Activated CD8-positive, alpha-beta memory T cell treated with anti-CD3 and anti-CD28 coated beads, Interleukin-2, amount 50 U/mL, for 1 hour (primary cell): ENCODE results near the gene NOX3.
"Not testable (repeated sequence)": the region's sequence is repeated elsewhere in the genome, so short reads cannot be mapped to it uniquely, and the experiment has no call there.

ENCODE experiments used
- DNase-seq: peaks from one replicate; pipeline ENCODE4 v3.0.0-alpha.2; 2020; ENCODE audit errors: extremely low read depth

Gene NOX3, protein sequence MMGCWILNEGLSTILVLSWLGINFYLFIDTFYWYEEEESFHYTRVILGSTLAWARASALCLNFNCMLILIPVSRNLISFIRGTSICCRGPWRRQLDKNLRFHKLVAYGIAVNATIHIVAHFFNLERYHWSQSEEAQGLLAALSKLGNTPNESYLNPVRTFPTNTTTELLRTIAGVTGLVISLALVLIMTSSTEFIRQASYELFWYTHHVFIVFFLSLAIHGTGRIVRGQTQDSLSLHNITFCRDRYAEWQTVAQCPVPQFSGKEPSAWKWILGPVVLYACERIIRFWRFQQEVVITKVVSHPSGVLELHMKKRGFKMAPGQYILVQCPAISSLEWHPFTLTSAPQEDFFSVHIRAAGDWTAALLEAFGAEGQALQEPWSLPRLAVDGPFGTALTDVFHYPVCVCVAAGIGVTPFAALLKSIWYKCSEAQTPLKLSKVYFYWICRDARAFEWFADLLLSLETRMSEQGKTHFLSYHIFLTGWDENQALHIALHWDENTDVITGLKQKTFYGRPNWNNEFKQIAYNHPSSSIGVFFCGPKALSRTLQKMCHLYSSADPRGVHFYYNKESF

DNA sequence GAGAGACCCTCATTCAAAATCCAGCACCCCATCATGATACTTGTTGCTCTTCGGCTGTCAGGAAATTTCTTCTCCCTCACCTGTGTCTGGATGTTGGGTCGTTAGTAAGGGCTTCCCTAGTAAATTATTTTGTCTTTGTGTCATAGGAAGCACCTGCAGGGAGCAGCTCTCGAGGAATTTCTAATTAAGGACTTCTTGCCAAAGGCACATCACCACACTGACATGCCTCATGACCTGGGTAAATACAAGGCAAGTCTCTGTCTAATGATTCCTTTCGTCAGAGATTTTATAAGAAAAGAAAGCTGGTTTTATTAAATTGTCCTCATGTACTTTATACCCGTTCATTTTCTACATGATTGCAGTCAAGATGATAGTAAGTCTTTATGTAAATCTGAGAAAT is at the start of gene NOX3:
TSS of gene NOX3 (minus strand) at position 74 of the 400 bp plus-strand sequence. CDS start at position 35, 39 bp downstream.
- no peak for DNase-seq

DNA sequence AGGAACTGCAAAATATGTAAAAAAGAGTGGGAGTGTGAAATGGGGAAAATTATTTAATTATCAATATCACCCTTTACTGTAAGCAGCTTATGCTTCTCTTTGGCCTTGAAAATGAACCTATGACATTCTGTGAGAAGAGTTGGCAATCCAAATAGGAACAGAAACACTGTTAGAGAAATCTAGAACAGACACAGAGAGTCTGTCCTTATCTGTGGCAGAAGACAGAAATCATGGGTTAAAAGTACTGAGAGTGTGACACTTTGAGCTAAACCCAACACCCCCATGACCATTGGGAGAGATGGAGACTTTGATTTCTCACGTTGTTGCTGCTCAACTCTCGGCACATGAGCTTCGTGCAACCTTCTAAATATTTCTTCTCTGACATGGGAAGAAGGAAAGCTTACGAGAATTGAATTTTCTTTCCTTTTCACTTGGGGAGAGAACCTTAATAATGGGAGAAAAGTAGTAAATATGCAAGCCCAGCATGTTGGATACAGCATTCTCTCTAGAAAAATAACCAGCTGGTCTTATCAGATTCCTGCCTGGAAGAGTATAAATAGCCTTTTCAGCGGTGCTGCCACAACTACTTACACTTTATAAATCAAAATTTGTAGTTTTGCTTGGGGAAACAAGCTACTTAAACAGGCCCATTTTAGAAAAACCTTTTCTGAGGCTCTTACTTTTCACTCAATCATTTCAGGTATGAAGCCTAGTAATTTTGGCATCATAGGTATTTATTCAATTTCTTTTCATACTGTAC is 49.4 kb upstream of the NOX3 start:
- no peak for DNase-seq

DNA sequence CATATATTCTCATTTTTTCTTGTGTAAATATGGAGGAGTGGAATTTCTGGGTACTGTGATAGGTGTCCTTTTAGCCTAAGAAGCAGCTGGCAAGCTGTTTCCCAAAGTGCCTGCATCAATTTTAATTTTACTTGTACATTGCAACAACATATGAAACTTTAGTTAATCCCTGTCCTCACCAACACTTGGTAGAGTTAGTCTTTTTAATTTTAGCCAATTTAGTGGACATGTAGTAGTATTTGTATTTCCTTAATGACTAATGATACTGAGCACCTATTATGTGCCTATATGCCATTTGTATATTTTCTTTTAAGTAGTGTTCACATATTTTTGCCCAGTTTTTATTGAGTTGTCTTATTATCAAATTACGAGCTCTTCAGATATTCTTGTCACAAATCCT is 46.8 kb upstream of the NOX3 start:
- no peak for DNase-seq

GRCh38 chr6:155499574-155499973 is 43.9 kb upstream of the NOX3 start:
- DNase-seq: no peak

- DNase-seq: no peak
Observed at GRCh38 chr6:155498370-155498769, 42.7 kb upstream of the NOX3 start.

DNA sequence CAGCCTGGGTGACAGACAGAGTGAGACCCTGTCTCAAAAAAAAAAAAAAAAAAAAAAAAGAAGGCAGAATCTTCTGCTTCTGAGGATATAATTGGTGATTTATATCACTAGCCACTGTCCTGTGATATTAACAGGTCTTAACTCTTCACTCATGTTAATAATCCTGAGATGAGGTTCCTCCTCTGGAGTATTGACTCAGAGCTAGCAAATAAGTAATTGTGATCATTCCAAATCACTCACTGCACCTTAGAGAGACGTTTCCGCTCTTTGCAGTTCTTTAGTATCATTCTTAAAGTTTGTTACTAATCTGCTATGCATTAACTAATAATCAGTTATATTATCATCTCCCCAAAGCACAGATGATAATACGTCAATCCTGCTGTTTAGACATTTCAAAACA is 41.6 kb upstream of the NOX3 start:
- no peak for DNase-seq

DNA sequence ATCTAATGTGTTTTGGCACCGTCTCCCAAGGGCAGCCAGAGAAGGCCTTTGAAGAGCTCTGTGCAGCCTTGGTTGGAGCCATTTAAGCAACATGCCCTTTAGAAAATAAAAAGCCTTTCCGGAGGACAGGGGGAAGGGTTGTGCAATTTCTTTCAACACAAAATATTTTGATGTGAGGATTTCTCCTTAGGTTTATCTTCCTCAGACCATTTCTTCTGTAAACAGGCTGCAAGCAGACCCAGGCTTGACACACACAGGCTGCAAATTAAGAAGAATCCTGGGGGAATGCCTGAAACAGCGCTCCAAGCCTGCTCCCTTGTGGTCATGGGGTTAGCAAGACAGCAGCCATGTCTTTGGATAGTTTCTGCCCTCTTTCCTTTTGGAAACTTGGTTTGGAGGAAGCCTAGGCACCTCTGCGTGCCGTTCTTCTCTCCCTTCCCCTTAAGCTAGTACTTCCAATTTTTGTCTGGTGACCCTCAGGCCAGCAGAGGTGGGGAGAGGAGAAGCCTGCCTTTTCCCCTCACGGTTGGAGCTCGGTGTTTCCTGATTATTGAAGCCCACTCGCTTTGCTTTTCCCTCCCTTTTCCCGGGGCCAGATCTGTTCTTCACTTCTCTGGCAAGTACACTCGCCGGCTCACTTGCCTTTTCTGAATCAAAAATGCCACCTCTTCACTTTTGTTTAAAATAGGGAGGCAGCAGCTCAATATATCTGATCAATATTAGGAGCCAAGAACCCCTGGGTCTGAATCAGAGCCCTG is 39.6 kb upstream of the NOX3 start:
- no peak for DNase-seq

DNA sequence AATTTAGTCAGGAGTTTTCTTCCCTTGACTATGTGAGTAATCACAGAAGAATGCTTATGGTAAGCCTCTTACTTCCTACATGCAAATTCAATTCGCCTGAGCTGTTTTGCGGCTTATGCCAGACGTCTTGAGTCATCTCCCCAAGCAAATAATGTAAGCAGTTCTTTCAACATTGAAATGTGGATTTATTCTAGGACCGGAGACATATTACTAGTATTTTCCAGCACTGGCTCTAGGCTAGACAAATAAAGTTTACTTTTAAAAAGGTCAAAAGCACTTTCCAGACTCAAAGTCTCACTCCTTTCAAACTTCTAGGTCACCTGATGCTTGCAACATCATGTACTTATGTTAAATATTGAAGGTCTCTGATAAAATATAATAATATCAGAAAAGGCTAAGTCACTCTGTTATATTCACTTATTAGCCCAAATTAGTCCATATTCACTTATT is 38.1 kb upstream of the NOX3 start:
- DNase-seq: no peak

DNA sequence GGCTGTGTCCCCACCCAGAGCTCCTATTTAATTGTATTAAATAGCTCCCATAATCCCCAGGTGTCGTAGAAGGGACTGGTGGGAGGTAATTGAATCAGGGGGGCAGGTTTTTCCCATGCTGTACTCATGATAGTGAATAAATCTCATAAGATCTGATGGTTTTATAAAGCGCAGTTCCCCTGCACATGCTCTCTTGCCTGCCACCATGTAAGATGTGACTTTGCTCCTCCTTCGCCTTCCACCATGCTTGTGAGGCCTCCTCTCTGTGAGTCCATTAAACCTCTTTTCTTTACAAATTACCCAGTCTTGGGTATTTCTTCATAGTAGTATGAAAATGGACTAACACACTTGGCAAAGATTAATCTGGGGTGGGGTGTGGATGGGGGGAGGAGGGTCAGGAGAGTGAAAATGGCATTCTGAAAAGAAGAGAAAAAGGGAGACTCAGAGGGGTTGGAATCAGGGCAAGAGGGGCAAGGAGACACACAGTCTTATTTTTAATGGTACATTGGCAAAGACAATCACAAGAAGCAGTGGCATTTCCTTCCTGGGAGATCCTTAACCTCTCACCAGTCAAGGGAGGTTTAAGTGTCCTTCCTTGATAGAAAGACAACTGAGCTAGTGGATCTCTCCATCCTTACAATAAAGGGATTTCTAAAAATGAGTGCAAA is 37.5 kb upstream of the NOX3 start:
- no peak for DNase-seq

GRCh38 chr6:155492061-155492735 is 36.6 kb upstream of the NOX3 start:
- no peak for DNase-seq

- DNase-seq: no peak
Observed at GRCh38 chr6:155491421-155491820, 35.8 kb upstream of the NOX3 start.

DNA sequence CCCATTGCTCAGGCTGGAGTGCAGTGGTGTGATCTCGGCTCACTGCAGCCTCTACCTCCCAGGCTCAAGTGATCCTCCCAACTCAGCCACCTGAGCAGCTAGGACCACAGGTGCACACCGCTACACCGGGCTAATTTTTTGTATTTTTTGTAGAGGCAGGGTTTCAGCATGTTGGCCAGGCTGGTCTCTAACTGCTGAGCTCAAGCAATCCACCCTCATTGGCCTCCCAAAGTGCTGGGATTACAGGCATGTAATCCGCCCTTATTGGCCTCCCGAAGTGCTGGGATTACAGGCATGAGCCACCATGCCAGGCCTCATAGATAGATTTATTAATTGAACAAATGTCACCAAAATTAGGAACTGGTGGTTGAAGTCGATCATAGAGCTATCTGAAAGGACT is 32.6 kb upstream of the NOX3 start:
- DNase-seq: not testable (repeated sequence)

- DNase-seq: no peak
Observed at GRCh38 chr6:155487371-155488130, 31.9 kb upstream of the NOX3 start.

DNA sequence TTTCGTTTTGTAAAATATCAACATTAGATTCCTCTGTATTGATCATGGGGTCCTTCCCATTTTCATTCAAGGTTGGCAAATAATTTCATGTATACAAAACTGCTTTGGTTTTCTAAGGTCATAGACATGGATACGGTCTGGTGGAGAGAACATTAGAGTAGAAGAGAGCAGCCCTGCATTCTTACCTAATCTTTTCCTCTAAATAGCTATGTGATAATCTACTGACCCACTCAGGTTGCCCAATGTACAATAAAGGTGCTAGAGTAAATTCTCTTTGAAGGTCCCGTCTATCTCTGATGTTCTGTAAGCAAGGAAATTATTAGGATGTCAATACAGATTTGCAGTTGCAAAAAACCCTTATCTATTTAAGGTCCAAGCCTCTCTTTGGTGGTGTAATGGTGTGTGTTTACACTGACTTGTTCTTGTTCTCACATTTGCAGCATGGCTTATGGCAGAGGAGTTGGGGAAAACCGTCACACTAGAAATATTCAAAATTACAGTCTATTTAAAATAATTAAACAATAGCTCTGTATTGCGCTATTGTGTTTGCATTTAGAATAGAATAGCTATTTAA is 31.2 kb upstream of the NOX3 start:
- no peak for DNase-seq

DNA sequence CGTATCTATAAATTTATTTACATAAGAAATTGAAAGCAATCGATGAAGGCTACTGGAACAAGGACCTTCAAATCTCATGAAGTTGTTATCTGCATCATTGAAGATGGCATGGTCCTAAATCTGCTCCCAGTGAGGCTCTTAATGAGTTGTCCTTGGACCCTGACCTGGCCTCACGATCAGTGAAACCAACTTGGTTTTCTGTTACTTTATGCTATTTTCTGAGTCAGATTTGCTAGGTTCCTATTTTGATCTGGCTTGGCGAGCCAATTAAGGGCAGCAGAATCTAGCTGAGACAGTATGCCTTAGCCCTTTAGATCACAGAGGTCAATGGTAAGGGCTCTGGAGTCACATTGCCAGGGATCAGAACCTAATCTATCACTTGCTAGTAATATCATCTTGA is 30.1 kb upstream of the NOX3 start:
- no peak for DNase-seq

- DNase-seq: no peak
Observed at GRCh38 chr6:155483858-155484257, 28.2 kb upstream of the NOX3 start.

DNA sequence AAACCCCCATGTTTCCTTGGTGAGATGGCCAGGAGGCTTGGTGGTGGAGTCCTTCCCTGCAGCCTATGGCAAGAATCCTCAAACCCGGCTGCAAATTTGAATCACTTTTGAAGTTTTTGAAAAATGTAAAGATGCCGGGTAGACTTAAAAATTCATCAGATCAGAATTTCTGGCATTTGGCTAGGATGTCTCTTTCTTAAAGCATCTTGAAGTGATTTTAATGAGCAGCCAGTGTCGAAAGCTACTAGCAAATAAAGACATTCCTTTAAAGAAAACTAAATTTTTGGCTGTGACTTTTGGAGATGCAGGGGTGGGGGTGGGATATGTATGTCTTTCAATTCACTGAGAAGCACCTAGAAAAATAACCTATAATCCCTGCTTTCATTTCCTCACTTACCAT is 25.6 kb upstream of the NOX3 start:
- no peak for DNase-seq

GRCh38 chr6:155473741-155474140 is 18.1 kb upstream of the NOX3 start:
- no peak for DNase-seq

- no peak for DNase-seq
Observed at GRCh38 chr6:155472886-155473285, 17.2 kb upstream of the NOX3 start.
